Testis (tissue), 2 donors: ENCODE results near the gene MADCAM1.

Experiments used
- CTCF ChIP-seq, 3 experiments: fragments of 450-650 bp in 2 of 3; fragments of 200-600 bp in 1 of 3; sonication (generic) in 1 of 3; IDR thresholded peaks; one replicate each; pipeline ENCODE4 v1.5.1; 2016 to 2019; ENCODE audit warnings: antibody characterized with exemption in 3 of 3, mild to moderate bottlenecking in 2 of 3, moderate library complexity in 1 of 3
- POLR2A ChIP-seq: fragments of 450-650 bp; IDR thresholded peaks from one replicate; pipeline ENCODE4 v1.6.1; 2017; ENCODE audit warnings: antibody characterized with exemption, mild to moderate bottlenecking, moderate library complexity

DNA sequence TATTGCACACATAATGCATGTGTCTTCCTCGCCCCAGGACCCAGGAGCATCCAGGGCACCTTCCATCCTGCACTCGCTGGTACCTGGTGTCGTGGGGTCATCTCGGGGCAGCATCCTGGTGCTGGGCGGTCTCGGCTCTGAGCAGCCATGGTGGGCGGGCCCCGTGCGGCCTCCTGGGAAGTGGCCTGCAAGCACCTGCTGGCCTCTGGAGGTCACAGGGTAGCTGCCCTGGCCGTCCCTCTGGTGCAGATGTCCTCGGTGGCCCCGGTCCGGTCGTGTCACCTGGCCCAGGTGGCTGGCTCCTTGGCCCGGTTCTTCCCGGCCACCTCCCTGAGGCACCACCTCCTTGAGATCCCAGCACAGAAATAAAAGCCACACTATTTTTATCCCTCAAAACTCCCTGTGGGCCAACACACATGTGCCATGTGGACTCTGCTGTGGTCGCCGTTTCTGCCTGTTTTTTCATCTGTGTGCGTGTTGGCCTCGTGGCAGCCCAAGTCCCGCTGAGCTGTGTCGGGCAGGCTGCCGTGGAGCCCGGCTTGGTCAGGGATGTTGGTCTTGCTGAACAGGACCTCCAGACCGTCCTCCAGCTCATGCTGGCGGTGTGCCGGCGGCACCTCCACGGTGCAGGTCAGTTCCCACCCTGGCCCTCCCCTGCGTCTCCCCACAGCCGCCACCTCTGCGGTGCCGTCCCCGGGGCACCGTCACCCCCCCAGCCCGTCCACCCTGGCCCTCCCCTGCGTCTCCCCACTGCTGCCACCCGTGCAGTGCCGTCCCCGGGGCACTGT, 42.5 kb downstream of the MADCAM1 start:
- TF ChIP-seq CTCF (IDR thresholded peaks at IDR 0.05) (no peak), POLR2A (no peak)
